GM19351 (cell line): ENCODE data around the gene CABCOCO1.

ENCODE experiments used
- ATAC-seq: cut with Tn5 transposase; IDR thresholded peaks from one replicate; pipeline ENCODE4 v1.9.1; 2021; ENCODE audit warnings: mild to moderate bottlenecking, moderate library complexity; ENCODE audit not compliant: unreplicated experiment

Gene CABCOCO1

GRCh38 chr10:61662794-61663259 lies at the start of gene CABCOCO1:
TSS of gene CABCOCO1 (plus strand) at chr10:61662929. CDS start at chr10:61662973, 44 bp downstream.
- ATAC-seq, result no peak

- ATAC-seq, result no peak
These were observed 49.1 kb upstream of the CABCOCO1 start for GRCh38 chr10:61613665-61614064.

- ATAC-seq, result no peak
These were observed 46.1 kb upstream of the CABCOCO1 start for GRCh38 chr10:61616611-61617010.

- ATAC-seq, result no peak
These were observed 45.5 kb upstream of the CABCOCO1 start for GRCh38 chr10:61617180-61617579.

- no peak for ATAC-seq
These were observed 45.1 kb upstream of the CABCOCO1 start for GRCh38 chr10:61617586-61617985.

GRCh38 chr10:61618388-61618961 lies 44.3 kb upstream of the CABCOCO1 start:
- no peak for ATAC-seq

- no peak for ATAC-seq
These were observed 42.2 kb upstream of the CABCOCO1 start for GRCh38 chr10:61620506-61620905.

GRCh38 chr10:61621605-61622051 lies 41.1 kb upstream of the CABCOCO1 start:
- ATAC-seq, result no peak

GRCh38 chr10:61623161-61623560 lies 39.6 kb upstream of the CABCOCO1 start:
- no peak for ATAC-seq

GRCh38 chr10:61626209-61626608 lies 36.5 kb upstream of the CABCOCO1 start:
- no peak for ATAC-seq

GRCh38 chr10:61627266-61627665 lies 35.5 kb upstream of the CABCOCO1 start:
- no peak for ATAC-seq

GRCh38 chr10:61628151-61628874 lies 34.4 kb upstream of the CABCOCO1 start:
- ATAC-seq, result no peak

- no peak for ATAC-seq
These were observed 33.7 kb upstream of the CABCOCO1 start for GRCh38 chr10:61628875-61629513.

- no peak for ATAC-seq
These were observed 33.2 kb upstream of the CABCOCO1 start for GRCh38 chr10:61629576-61629975.

- no peak for ATAC-seq
These were observed 30.6 kb upstream of the CABCOCO1 start for GRCh38 chr10:61632057-61632670.

- no peak for ATAC-seq
These were observed 29.1 kb upstream of the CABCOCO1 start for GRCh38 chr10:61633665-61634064.

- ATAC-seq, result no peak
These were observed 28.0 kb upstream of the CABCOCO1 start for GRCh38 chr10:61634746-61635145.

GRCh38 chr10:61635471-61635870 lies 27.3 kb upstream of the CABCOCO1 start:
- no peak for ATAC-seq

GRCh38 chr10:61635932-61636331 lies 26.8 kb upstream of the CABCOCO1 start:
- ATAC-seq, result no peak

GRCh38 chr10:61639952-61640351 lies 22.8 kb upstream of the CABCOCO1 start:
- no peak for ATAC-seq

- no peak for ATAC-seq
These were observed 21.9 kb upstream of the CABCOCO1 start for GRCh38 chr10:61640856-61641255.
